ENCODE data around the gene GP5.

GP5 gene

DNA sequence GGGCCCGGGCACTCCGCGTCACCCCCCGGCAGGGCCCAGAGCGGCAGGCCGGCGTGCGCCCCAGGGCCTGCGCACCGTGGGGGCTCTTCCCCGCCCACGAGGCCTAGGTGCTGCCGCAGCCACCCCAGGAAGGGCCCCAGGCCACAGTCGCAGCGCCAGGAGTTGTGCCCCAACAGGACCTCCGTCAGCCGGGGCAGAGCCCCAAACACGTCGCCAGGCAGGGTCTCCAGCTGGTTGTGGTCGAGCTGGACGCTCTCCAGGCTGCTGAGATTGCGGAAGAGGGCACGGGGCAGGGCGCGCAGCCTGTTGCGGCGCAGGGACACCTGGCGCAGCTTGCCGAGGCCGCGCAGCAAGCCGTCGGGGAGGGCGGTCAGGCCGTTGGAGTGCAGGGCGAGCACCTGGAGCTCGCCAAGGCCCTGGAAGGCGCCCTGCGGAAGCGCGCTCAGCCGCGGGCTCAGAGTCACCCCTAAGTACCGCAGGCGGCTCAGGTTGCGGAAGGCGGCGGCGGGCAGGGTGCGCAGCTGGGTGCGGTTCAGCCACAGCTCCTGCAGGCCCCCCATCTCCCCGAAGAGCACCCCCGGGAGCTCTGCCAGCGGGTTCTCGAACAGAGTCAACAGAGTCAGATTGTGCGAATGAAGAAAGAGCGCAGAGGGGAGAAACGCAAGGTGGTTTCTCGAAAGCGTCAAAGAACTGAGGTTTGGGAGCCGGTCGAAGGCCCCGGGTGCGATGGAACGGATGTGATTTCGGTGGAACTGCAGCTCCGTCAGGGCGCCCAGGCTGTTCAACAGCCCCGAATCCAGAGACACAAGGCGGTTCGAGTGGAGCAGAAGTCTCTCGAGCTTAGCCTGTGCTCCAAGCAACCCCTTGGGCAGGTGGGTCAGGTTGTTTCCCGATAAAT lies 2.0 kb downstream of the GP5 start:
- Histone ChIP-seq H3K36me3 (ENCODE audit: insufficient read depth, low read length) (no peaks in the 10 kb centered on the region), H3K4me3 (ENCODE audit: low read length) (no peak overlapping the region), H3K9me3 (replicated peaks; ENCODE audit: low read length) (no peaks in the 10 kb centered on the region), H3K27me3 (ENCODE audit: control insufficient read depth, insufficient read depth, low read length) (peaks cover 65% of the 10 kb centered on the region), H3K4me1 (ENCODE audit: control insufficient read depth, insufficient read depth, low read length) (peaks cover 4% of the 10 kb centered on the region), H3K9ac (ENCODE audit: low read depth, low read length) (no peak overlapping the region), H3K4me2 (ENCODE audit: low read length) (peak overlapping the region; percentile 60)

DNA sequence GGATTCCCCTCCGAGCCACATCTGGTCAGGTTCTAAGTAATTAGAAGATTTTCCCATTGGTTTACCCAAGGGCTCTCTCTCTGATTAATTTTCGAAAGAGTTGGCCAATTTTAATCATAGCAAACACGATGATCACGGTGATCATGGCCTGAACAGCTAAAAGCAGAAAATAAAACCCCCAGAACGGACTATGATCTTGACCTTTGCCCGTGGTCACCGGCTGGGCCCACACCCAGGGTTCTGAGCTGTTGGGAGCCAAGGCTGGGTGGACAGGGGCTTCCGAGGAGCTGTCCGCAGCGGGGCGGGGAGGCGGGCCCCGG lies 2.6 kb downstream of the GP5 start:
- H3K9ac ChIP-seq (ENCODE audit: low read depth, low read length): no peak overlapping the region
- H3K27me3 ChIP-seq (ENCODE audit: control insufficient read depth, insufficient read depth, low read length): peaks cover 70% of the 10 kb centered on the region
- H3K36me3 ChIP-seq (ENCODE audit: insufficient read depth, low read length): no peaks in the 10 kb centered on the region
- H3K4me1 ChIP-seq (ENCODE audit: control insufficient read depth, insufficient read depth, low read length): peaks cover 4% of the 10 kb centered on the region
- peak overlapping the region; percentile 60 for H3K4me2 ChIP-seq (ENCODE audit: low read length)
- no peaks in the 10 kb centered on the region for H3K9me3 ChIP-seq (replicated peaks; ENCODE audit: low read length)
- H3K4me3 ChIP-seq (ENCODE audit: low read length): no peak overlapping the region

DNA sequence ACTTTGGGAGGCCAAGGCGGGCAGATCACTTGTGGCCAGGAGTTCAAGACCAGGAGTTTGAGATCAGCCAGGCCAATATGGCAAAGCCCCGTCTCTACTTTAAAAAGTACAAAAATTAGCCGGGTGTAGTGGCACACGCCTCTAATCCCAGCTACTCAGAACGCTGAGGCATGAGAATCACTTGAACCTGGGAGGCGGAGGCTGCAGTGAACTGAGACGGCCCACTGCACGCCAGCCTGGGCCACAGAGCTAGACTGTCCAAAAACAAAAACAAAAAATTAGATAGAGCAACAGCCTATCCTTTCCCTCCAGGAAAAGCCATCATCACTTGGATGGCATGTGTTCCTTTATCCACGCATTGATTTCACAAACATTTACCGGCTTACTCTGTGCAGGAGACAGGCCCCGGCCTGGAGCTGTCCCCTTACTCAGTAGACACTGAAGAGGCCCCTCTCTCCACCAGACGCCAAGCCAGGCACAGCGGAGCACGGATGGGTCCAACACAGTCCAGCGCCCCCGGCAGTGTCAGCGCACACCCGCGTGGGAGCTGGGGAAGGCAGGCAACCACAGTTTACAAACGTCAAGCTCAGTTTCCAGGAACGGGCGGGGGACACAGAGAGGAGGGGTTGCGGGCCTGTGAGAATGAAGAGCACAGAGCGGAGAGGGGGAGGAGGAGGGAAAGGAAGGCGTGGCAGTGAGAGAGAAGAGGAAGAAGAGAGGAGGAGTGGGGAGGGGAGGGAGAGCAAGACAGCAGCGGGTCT lies 3.1 kb downstream of the GP5 start:
- peaks cover 4% of the 10 kb centered on the region for H3K4me1 ChIP-seq (ENCODE audit: control insufficient read depth, insufficient read depth, low read length)
- peaks cover 76% of the 10 kb centered on the region for H3K27me3 ChIP-seq (ENCODE audit: control insufficient read depth, insufficient read depth, low read length)
- H3K9ac ChIP-seq (ENCODE audit: low read depth, low read length): no peak overlapping the region
- H3K36me3 ChIP-seq (ENCODE audit: insufficient read depth, low read length): no peaks in the 10 kb centered on the region
- peak overlapping the region; percentile 60 for H3K4me2 ChIP-seq (ENCODE audit: low read length)
- peaks cover 3% of the 10 kb centered on the region for H3K9me3 ChIP-seq (replicated peaks; ENCODE audit: low read length)
- H3K4me3 ChIP-seq (ENCODE audit: low read length): no peak overlapping the region

DNA sequence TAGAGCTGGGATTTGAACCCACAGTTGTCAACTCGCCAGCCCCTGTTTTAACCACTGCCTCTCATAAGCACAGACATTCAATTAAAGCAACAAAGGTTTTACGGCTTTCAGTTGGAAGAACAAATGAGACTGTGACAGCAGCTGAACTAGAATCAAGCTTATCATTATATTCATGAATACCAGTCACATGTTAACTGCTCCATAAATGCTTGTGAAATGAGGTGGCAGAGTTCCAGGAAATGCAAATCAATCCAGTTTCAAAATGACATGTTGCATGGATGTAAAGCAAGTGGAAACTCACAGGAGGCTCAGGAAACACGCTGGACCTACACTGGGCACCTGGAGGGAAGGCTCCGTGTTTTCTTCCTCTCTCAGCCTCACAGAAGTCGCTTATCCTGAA lies 3.9 kb downstream of the GP5 start:
- H3K9ac ChIP-seq (ENCODE audit: low read depth, low read length): no peak overlapping the region
- H3K36me3 ChIP-seq (ENCODE audit: insufficient read depth, low read length): no peaks in the 10 kb centered on the region
- peaks cover 7% of the 10 kb centered on the region for H3K9me3 ChIP-seq (replicated peaks; ENCODE audit: low read length)
- peaks cover 4% of the 10 kb centered on the region for H3K4me1 ChIP-seq (ENCODE audit: control insufficient read depth, insufficient read depth, low read length)
- no peak overlapping the region for H3K4me2 ChIP-seq (ENCODE audit: low read length)
- no peak overlapping the region for H3K4me3 ChIP-seq (ENCODE audit: low read length)
- H3K27me3 ChIP-seq (ENCODE audit: control insufficient read depth, insufficient read depth, low read length): peaks cover 79% of the 10 kb centered on the region

DNA sequence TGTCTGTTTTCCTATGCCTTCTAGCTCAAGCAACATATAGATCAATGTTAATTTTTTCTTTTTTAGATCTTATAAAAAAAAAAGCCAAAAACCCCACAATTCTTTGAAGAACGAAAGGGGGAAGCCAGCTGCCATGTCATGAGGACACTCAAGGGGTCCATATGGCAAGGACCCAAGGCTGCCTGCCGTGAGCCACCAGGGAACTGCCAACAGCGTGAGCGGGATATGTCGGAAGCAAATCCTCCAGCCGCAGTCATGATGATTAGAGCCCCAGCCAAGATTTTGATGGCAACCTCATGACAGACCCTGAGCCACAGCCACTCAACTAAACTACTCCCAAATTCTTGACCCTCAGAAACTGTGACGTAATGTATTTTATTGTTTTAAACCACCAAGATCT lies 6.5 kb downstream of the GP5 start:
- Histone ChIP-seq H3K4me2 (ENCODE audit: low read length) (no peak overlapping the region), H3K4me3 (ENCODE audit: low read length) (no peak overlapping the region), H3K36me3 (ENCODE audit: insufficient read depth, low read length) (no peaks in the 10 kb centered on the region), H3K4me1 (ENCODE audit: control insufficient read depth, insufficient read depth, low read length) (peaks cover 2% of the 10 kb centered on the region), H3K9ac (ENCODE audit: low read depth, low read length) (no peak overlapping the region), H3K27me3 (ENCODE audit: control insufficient read depth, insufficient read depth, low read length) (peaks cover 71% of the 10 kb centered on the region), H3K9me3 (replicated peaks; ENCODE audit: low read length) (peaks cover 7% of the 10 kb centered on the region)

DNA sequence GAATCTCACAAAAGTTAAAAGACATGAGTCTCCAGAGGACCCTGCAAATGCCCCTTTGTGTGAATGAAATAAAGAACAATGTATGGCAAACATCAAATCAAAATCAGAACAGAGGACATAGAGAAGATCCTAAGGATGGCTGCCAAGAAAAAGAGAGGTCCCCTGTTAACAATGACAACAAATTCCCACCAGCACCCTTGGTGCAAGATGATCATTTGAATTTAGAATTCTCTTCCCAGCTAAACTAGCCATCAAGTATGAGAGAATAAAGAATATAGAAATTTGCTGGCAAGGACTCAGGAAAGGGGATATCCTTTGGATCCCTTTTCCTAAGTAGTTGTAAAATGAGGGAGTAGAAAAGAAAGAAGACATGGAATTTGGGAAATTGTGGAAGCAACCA lies 8.2 kb downstream of the GP5 start:
- Histone ChIP-seq H3K36me3 (ENCODE audit: insufficient read depth, low read length) (no peaks in the 10 kb centered on the region), H3K9me3 (replicated peaks; ENCODE audit: low read length) (peaks cover 7% of the 10 kb centered on the region), H3K9ac (ENCODE audit: low read depth, low read length) (no peak overlapping the region), H3K4me1 (ENCODE audit: control insufficient read depth, insufficient read depth, low read length) (no peaks in the 10 kb centered on the region), H3K4me2 (ENCODE audit: low read length) (no peak overlapping the region), H3K4me3 (ENCODE audit: low read length) (no peak overlapping the region), H3K27me3 (ENCODE audit: control insufficient read depth, insufficient read depth, low read length) (peaks cover 70% of the 10 kb centered on the region)

DNA sequence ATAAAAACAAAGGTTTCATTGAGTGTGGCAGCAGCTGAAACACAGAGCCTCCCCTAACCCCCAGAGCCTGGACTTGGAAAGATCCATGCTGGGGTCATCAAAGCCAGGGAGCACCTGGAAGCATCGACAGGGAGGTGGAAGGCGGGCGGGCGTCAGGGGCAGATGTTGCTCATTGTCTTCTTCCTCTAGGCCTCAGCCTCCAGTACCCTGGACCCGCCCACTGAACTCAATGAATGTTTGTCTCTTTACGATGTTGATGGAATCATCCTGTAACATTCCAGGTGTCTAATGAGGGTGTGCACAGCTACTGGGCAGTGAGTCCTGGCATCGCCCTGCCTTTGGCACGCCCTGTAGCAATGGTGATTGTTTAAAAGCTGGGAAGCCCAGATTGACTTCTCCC lies 9.8 kb downstream of the GP5 start:
- Histone ChIP-seq H3K36me3 (ENCODE audit: insufficient read depth, low read length) (no peaks in the 10 kb centered on the region), H3K4me1 (ENCODE audit: control insufficient read depth, insufficient read depth, low read length) (no peaks in the 10 kb centered on the region), H3K4me2 (ENCODE audit: low read length) (no peak overlapping the region), H3K9me3 (replicated peaks; ENCODE audit: low read length) (peaks cover 7% of the 10 kb centered on the region), H3K4me3 (ENCODE audit: low read length) (no peak overlapping the region), H3K27me3 (ENCODE audit: control insufficient read depth, insufficient read depth, low read length) (peaks cover 65% of the 10 kb centered on the region), H3K9ac (ENCODE audit: low read depth, low read length) (no peak overlapping the region)

DNA sequence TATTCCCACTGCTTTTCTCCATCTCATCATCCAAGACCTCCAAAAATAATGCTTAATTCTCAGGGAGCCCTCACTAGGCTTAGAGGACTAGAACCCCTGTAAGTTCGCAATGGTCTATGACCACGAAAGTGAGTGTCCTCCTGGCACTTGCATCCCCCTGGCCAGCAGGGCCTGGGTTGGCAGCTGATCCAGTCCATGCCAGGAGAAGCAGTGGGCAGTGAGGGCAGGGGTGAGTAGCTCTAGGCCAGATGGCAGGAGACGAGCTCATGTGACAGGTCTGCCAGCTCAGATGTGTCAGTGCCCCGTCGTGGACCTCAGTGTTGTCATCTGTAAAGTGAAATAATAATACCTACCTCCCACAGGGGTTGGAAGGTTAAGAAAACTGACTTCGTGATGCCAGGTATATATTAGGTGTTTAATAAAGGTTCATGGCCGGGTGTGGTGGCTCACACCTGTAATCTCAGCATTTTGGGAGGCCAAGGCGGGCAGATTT lies 11.1 kb downstream of the GP5 start:
- no peak overlapping the region for H3K9ac ChIP-seq (ENCODE audit: low read depth, low read length)

DNA sequence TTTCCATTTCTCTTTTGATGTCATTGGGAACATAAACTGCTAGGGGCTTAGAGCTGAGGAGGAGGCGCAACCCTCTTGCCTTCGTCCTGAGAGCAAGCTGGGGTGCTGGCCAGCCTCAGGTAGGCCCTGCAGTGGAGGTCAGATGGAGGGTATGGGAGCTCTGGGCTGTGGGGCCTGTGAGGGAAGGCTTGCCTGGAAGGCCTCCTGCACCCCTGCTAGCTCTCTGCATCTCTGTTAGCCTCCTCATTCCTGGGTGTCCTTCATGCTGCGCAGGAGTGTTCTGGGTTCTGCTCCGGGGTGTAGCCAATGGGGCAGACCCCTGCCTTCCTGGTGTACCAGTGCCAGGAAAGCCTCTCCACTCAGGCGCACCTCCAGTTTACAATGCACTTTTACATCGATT lies 11.8 kb downstream of the GP5 start:
- Histone ChIP-seq H3K9me3 (replicated peaks; ENCODE audit: low read length) (peaks cover 7% of the 10 kb centered on the region), H3K27me3 (ENCODE audit: control insufficient read depth, insufficient read depth, low read length) (peaks cover 72% of the 10 kb centered on the region), H3K4me1 (ENCODE audit: control insufficient read depth, insufficient read depth, low read length) (no peaks in the 10 kb centered on the region), H3K4me3 (ENCODE audit: low read length) (no peak overlapping the region), H3K36me3 (ENCODE audit: insufficient read depth, low read length) (no peaks in the 10 kb centered on the region), H3K9ac (ENCODE audit: low read depth, low read length) (no peak overlapping the region), H3K4me2 (ENCODE audit: low read length) (no peak overlapping the region)

More for the DNA sequence above, 11.1 kb downstream of the GP5 start:
- Histone ChIP-seq H3K4me2 (ENCODE audit: low read length) (no peak overlapping the region), H3K9me3 (replicated peaks; ENCODE audit: low read length) (peaks cover 7% of the 10 kb centered on the region), H3K4me1 (ENCODE audit: control insufficient read depth, insufficient read depth, low read length) (no peaks in the 10 kb centered on the region), H3K4me3 (ENCODE audit: low read length) (no peak overlapping the region), H3K27me3 (ENCODE audit: control insufficient read depth, insufficient read depth, low read length) (peaks cover 72% of the 10 kb centered on the region), H3K36me3 (ENCODE audit: insufficient read depth, low read length) (no peaks in the 10 kb centered on the region)

DNA sequence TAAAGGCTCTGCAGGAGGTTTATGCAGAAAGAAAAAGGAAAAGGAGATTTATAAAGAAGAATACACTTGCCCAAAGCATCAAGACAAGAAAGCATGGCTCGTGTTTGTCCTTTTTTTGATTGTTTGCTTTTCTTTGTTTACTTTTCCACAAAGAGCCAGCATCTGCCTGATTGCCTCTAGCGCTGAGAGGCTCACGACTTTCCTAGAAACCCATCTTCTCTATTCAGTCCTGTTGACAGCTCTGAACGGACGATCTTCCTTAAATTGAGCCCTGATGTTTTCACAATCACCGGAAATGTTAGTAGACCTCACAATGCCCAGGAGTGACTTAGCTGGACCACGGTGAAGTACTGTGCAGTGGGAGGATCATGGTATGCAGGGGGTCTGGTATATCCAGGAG lies 12.4 kb downstream of the GP5 start:
- Histone ChIP-seq H3K4me1 (ENCODE audit: control insufficient read depth, insufficient read depth, low read length) (no peaks in the 10 kb centered on the region), H3K36me3 (ENCODE audit: insufficient read depth, low read length) (no peaks in the 10 kb centered on the region), H3K27me3 (ENCODE audit: control insufficient read depth, insufficient read depth, low read length) (peaks cover 68% of the 10 kb centered on the region), H3K9me3 (replicated peaks; ENCODE audit: low read length) (peaks cover 7% of the 10 kb centered on the region), H3K4me2 (ENCODE audit: low read length) (no peak overlapping the region), H3K9ac (ENCODE audit: low read depth, low read length) (no peak overlapping the region), H3K4me3 (ENCODE audit: low read length) (no peak overlapping the region)

DNA sequence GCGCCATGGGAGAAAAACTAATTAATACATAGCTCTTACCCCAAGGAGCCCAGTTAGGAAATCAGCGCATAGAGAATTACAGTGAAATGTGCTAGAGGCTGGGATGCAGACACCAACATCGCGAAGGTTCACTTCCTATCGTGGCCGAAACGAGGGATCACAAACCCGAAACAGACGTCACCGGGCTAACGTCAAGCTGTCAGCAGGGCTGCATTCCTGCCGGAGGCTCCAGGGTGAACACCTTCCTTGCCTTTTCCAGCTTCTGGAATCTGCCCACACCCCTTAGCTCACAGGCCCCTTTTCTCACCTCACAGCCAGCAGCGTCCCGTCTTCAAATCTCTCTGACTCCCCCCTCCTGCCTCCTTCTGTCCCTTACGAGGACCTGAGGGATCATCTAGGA lies 13.0 kb downstream of the GP5 start:
- H3K36me3 ChIP-seq (ENCODE audit: insufficient read depth, low read length): no peaks in the 10 kb centered on the region
- H3K27me3 ChIP-seq (ENCODE audit: control insufficient read depth, insufficient read depth, low read length): peaks cover 67% of the 10 kb centered on the region
- H3K4me1 ChIP-seq (ENCODE audit: control insufficient read depth, insufficient read depth, low read length): no peaks in the 10 kb centered on the region
- H3K9me3 ChIP-seq (replicated peaks; ENCODE audit: low read length): peaks cover 6% of the 10 kb centered on the region
- H3K4me3 ChIP-seq (ENCODE audit: low read length): no peak overlapping the region
- no peak overlapping the region for H3K9ac ChIP-seq (ENCODE audit: low read depth, low read length)
- no peak overlapping the region for H3K4me2 ChIP-seq (ENCODE audit: low read length)
